DOHH2 (cell line): ENCODE data around the gene KIF3B.

Source experiments
- H3F3A ChIP-seq: fragments of 200-600 bp; sonication (generic), shearing (Covaris generic); 2 replicates; pipeline ENCODE4 v1.6.0; 2016; ENCODE audit warnings: antibody characterized with exemption, mild to moderate bottlenecking; ENCODE audit not compliant: control insufficient read depth, insufficient read depth
- H3K27ac ChIP-seq: fragments of 200-600 bp; sonication (generic); 2 replicates; pipeline ENCODE4 v1.5.1; 2014; ENCODE audit warnings: low read depth, mild to moderate bottlenecking, low read length, moderate library complexity
- H3K27me3 ChIP-seq: fragments of 200-600 bp; sonication (generic); 2 replicates; pipeline ENCODE4 v1.6.1; 2014; ENCODE audit warnings: mild to moderate bottlenecking, low read length, mixed read lengths; ENCODE audit not compliant: control insufficient read depth
- H3K36me3 ChIP-seq: fragments of 200-600 bp; sonication (generic); 2 replicates; pipeline ENCODE4 v1.6.1; 2014; ENCODE audit warnings: mild to moderate bottlenecking, low read length, moderate library complexity, mixed read lengths; ENCODE audit not compliant: control insufficient read depth
- H3K4me1 ChIP-seq: fragments of 200-600 bp; sonication (generic); 2 replicates; pipeline ENCODE4 v1.6.1; 2014; ENCODE audit warnings: mild to moderate bottlenecking, low read length, mixed read lengths; ENCODE audit not compliant: control insufficient read depth
- H3K4me2 ChIP-seq: fragments of 200-600 bp; sonication (generic); 2 replicates; pipeline ENCODE4 v1.6.0; 2014; ENCODE audit warnings: mild to moderate bottlenecking, low read length, moderate library complexity
- H3K4me3 ChIP-seq: fragments of 200-600 bp; sonication (generic); 2 replicates; pipeline ENCODE4 v1.5.1; 2014; ENCODE audit warnings: mild to moderate bottlenecking, low read length, mixed read lengths
- H3K79me2 ChIP-seq: fragments of 200-600 bp; sonication (generic); 2 replicates; pipeline ENCODE4 v1.6.1; 2014; ENCODE audit warnings: mild to moderate bottlenecking, low read length, mixed read lengths; ENCODE audit not compliant: control insufficient read depth
- H3K9me2 ChIP-seq: fragments of 200-600 bp; sonication (generic); replicated peaks from 2 replicates; pipeline ENCODE4 v1.6.1; 2014; ENCODE audit warnings: mild to moderate bottlenecking, low read length, mixed read lengths; ENCODE audit not compliant: control insufficient read depth
- H3K9me3 ChIP-seq: fragments of 200-600 bp; sonication (generic); 2 replicates; pipeline ENCODE4 v1.6.1; 2014; ENCODE audit warnings: antibody characterized with exemption, low read length, mixed read lengths; ENCODE audit not compliant: control insufficient read depth, insufficient read depth
- H4K20me1 ChIP-seq: fragments of 200-600 bp; sonication (generic); 2 replicates; pipeline ENCODE4 v1.6.0; 2014; ENCODE audit warnings: low read depth, mild to moderate bottlenecking, antibody characterized with exemption, low read length, moderate library complexity; ENCODE audit not compliant: control insufficient read depth, insufficient read depth
- CTCF ChIP-seq: fragments of 200-600 bp; sonication (generic); IDR thresholded peaks from one replicate; pipeline ENCODE4 v1.5.1; 2014; ENCODE audit warnings: antibody characterized with exemption, mild to moderate bottlenecking, low read depth, low read length; ENCODE audit not compliant: poor library complexity, severe bottlenecking
- EZH2phosphoT487 ChIP-seq: fragments of 200-600 bp; sonication (generic); IDR thresholded peaks from 2 replicates; pipeline ENCODE4 v1.6.1; 2017; ENCODE audit warnings: borderline replicate concordance, mild to moderate bottlenecking, antibody characterized with exemption, low read length, moderate library complexity, mixed read lengths

KIF3B gene

GRCh38 chr20:32360333-32360634, 82.8 kb downstream of the KIF3B start:
- H3K4me2 ChIP-seq, result peak overlapping the region; percentile 84
- 0 out of 2 replicates have a peak overlapping the region, but pooled peaks have one; percentile 74 for H3K27ac ChIP-seq

GRCh38 chr20:32362901-32363364, 85.5 kb downstream of the KIF3B start:
- peak overlapping the region; percentile 96 for H3K4me3 ChIP-seq
- H3K27me3 ChIP-seq, result no peaks in the 10 kb centered on the region

More at GRCh38 chr20:32360333-32360634, 82.8 kb downstream of the KIF3B start:
- H3F3A ChIP-seq, result peaks cover 7% of the 10 kb centered on the region
- H3K9me3 ChIP-seq, result no peaks in the 10 kb centered on the region
- H3K4me1 ChIP-seq, result peaks cover 80% of the 10 kb centered on the region
- H3K79me2 ChIP-seq, result peaks cover 76% of the 10 kb centered on the region
- peaks cover 22% of the 10 kb centered on the region for H3K36me3 ChIP-seq
- peaks cover 33% of the 10 kb centered on the region for H4K20me1 ChIP-seq
- H3K9me2 ChIP-seq, result no peaks in the 10 kb centered on the region
- no peaks in the 10 kb centered on the region for H3K27me3 ChIP-seq
- TF ChIP-seq CTCF (no peak), EZH2phosphoT487 (no peak)
- H3K4me3 ChIP-seq, result peak overlapping the region; percentile 96

DNA sequence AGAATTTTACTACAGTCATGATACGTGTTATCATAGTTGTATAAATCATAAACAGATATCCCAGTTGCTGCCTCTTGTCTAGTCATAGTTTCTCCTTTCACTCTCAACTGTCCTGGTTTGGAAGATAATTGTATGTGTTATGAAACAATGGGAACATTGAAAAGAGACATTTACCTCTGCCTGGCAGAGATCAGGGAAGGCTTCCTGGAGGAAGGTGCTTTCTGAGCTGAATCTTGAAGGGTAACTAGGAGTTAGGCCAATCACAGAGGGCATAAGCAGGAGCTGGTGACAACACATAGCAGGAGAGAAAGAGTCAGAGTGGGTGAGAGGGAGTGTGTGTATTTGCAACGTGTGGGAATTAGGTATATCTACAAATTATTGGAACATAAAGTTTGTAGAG, 86.0 kb downstream of the KIF3B start:
- TF ChIP-seq EZH2phosphoT487 (no peak), CTCF (no peak)
- Histone ChIP-seq H3K4me3 (peak overlapping the region; percentile 6; the same call in 1 of the 2 replicates), H3F3A (peaks cover 8% of the 10 kb centered on the region), H3K4me2 (peak overlapping the region; percentile 84), H3K27ac (0 out of 2 replicates have a peak overlapping the region, but pooled peaks have one; percentile 3), H3K27me3 (no peaks in the 10 kb centered on the region), H3K36me3 (peaks cover 47% of the 10 kb centered on the region), H3K9me2 (no peaks in the 10 kb centered on the region), H3K9me3 (no peaks in the 10 kb centered on the region), H3K79me2 (peaks cover 99% of the 10 kb centered on the region), H3K4me1 (peaks cover 90% of the 10 kb centered on the region), H4K20me1 (peaks cover 50% of the 10 kb centered on the region)

More at GRCh38 chr20:32362901-32363364, 85.5 kb downstream of the KIF3B start:
- no peak for TF ChIP-seq EZH2phosphoT487
- no peak for TF ChIP-seq CTCF
- Histone ChIP-seq H3K4me2 (peak overlapping the region; percentile 84), H3K27ac (0 out of 2 replicates have a peak overlapping the region, but pooled peaks have one; percentile 3), H3K36me3 (peaks cover 43% of the 10 kb centered on the region), H4K20me1 (peaks cover 50% of the 10 kb centered on the region), H3K4me1 (peaks cover 84% of the 10 kb centered on the region), H3K9me2 (no peaks in the 10 kb centered on the region), H3K9me3 (no peaks in the 10 kb centered on the region), H3F3A (peaks cover 4% of the 10 kb centered on the region), H3K79me2 (peaks cover 96% of the 10 kb centered on the region)
